ENCODE data around the gene INSYN1.

Gene INSYN1

DNA sequence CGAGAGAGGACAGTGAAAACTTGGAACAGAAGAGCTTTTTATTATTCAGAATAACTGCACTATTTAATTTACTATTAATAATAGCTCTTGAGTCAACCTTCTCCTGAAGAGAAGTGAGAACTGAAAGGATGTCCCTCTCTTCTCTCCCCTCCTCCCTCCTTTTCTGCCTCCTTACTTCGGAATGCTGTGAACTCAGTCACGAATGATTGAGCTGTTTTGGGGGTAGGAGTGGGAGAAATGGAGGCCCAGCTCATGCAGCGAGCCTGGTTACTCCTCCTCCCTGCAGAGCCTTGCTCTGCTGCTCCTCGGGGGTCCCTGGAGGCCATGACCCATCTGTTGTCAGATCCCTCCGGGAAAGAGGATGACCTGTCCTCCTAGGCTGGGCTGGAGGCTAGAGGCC lies 20.3 kb upstream of the INSYN1 start:
- no peak for DNase-seq (ENCODE audit: low read depth)

GRCh38 chr15:73771385-73772045 lies 18.4 kb upstream of the INSYN1 start:
- DNase-seq (ENCODE audit: low read depth) = no peak

DNA sequence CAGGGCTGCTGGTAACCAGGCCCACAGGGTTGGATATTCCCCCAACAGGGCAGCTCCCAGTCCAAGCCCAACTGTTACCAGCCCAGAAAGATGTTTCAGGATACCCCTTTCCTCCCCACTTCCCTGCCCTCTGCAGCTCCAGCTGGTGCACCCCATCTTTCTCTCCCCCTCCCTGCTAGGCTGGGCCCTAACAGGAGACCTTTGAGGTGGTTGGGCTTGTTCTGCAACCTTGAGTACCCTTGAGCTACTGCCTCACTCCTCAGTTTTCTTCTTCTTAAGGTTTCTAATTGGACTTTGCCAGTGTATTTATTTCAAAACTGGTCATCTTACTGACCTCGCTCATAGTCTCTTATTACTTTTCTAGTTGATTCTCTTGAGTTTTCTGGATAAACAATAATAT lies 16.9 kb upstream of the INSYN1 start:
- DNase-seq (ENCODE audit: low read depth) = no peak

- no peak for DNase-seq (ENCODE audit: low read depth)
These were observed 14.8 kb upstream of the INSYN1 start for GRCh38 chr15:73767806-73768501.

- DNase-seq (ENCODE audit: low read depth) = no peak
These were observed 13.4 kb upstream of the INSYN1 start for GRCh38 chr15:73766598-73766997.

- no peak for DNase-seq (ENCODE audit: low read depth)
These were observed 12.6 kb upstream of the INSYN1 start for GRCh38 chr15:73765778-73766177.

DNA sequence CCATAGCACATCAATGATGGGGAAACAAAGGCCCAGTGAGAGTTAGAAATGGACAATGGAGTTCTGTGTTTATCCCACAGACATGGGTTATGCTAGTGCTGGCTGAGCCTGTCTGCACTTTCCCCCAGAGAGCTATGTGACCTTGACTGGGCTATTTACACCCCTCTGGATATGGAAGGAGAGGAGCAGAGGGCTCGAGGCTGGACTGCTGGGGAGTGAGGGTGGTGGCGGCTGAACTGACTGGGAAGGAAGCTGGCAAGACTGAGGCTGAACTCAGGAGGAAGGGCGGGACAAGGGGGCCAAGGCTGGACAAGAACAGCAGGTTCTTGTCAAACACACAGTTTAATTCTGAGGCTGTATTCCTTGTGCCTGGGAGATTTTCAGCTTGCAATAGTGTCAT lies 10.8 kb upstream of the INSYN1 start:
- no peak for DNase-seq (ENCODE audit: low read depth)

- DNase-seq (ENCODE audit: low read depth) = no peak
These were observed 7.5 kb upstream of the INSYN1 start for GRCh38 chr15:73760330-73761329.

DNA sequence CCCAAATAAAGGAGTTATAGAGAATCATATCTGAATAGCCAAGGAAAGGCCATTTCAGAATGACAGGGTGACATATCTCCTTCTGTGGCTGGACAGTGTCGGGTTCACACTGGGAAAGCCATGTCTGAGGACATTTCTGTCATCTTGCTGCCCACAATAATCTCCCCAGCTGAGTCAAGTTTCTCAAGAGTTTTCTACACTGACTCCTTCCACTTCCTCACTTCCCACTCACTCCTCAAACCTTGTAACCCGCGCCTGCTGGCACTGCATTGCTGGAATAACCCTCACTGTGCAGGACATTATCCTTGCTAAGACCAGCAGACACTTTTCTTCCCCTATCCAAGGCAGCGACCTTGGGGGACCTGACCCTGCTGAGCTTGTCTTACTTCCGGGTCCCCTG lies 5.3 kb upstream of the INSYN1 start:
- DNase-seq (ENCODE audit: low read depth) = no peak

DNA sequence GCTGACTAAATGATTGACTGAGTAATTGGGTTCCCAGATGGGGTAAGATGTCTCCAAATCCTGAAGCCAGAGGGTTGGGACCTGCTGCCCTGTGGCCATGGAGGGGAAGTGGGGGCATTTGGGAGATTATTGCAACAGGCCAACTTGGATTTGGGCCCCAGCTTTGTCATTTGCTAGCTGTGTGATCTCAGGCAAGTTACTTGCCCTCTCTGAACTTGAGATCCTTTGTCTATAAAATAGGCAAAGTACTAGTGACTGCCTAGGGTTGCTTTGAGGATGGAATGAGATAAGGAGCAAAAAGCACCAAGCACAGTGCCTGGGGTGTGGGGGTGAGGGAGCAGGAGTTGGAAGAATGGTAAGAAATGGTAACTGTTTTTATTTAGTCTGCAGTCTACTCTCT lies 4.4 kb upstream of the INSYN1 start:
- DNase-seq (ENCODE audit: low read depth) = no peak

DNA sequence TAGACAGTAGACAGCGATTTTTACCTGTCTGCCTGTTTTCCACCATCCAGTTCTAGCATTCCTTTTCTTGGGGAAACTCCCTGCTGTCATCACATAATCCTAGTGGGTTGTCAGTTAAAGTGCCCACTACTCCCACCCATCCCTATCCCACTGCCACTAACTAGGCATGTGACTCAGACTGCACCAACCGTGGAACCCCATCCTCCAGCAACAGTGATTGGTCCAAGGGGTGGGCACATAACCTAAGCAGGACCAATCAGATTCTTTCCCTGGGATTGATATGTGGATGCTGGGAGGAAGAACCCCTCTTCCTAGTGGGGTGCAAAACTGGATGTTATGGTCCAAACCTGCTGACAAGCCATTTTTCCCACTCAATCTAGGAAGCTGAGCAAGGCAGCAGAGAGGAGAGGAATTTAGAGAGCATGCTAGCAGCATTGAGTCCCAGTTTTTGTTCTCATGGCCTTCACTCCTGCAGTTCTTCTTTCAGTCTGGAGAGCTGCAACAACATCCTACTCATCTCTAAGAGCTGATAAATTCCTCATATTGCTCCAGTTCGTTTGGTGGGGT lies 3.9 kb upstream of the INSYN1 start:
- DNase-seq (ENCODE audit: low read depth) = no peak

GRCh38 chr15:73756390-73756789 lies 3.2 kb upstream of the INSYN1 start:
- DNase-seq (ENCODE audit: low read depth) = no peak

DNA sequence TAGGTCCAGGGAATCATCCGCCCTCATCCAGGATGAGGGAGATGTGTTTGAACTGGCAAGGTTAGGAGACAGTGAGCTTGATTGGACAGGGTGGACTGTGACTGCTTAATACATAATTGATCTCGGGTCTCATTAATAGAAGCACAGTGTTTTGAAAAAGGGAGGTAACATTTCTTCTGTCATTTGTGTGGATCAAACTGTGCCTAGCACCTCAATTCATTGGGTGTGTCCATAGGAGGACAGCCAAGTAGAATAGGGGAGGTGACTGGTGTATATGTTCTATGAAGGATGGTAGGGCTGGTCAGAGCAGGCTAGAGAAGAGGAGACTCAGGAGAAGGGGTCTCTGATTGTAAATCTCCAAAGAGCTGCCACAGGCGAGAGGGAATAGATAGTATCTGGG lies 2.8 kb upstream of the INSYN1 start:
- no peak for DNase-seq (ENCODE audit: low read depth)

GRCh38 chr15:73755481-73755880 lies 2.3 kb upstream of the INSYN1 start:
- DNase-seq (ENCODE audit: low read depth) = no peak

- no peak for DNase-seq (ENCODE audit: low read depth)
These were observed 1.3 kb upstream of the INSYN1 start for GRCh38 chr15:73754461-73754860.

GRCh38 chr15:73752806-73753193 lies 351 bp downstream of the INSYN1 start:
- DNase-seq (ENCODE audit: low read depth) = no peak

- DNase-seq (ENCODE audit: low read depth) = no peak
These were observed 999 bp downstream of the INSYN1 start for GRCh38 chr15:73751899-73752805.

- DNase-seq (ENCODE audit: low read depth) = no peak
These were observed 1.6 kb downstream of the INSYN1 start for GRCh38 chr15:73751511-73751898.

- DNase-seq (ENCODE audit: low read depth) = no peak
These were observed 2.2 kb downstream of the INSYN1 start for GRCh38 chr15:73750951-73751350.

DNA sequence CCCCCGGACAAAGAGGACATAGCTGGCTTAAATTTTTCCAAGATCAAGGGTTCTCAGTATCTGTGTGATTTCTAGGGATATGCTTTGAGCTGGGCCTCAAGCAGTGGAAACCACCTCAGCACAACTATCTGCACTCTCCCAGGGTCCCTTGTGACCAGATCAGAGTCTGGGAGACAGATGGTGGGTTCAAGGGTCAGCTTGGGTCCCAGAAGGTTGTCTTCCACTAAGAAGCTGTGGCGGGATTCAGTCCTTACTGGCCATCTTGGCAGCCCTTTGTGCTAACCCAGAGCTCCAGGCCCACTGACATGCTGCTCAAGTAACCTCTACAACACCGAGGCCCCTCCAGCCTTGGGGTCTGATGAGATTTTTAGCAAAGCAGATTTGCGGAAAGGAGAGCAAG lies 2.7 kb downstream of the INSYN1 start:
- no peak for DNase-seq (ENCODE audit: low read depth)

DNA sequence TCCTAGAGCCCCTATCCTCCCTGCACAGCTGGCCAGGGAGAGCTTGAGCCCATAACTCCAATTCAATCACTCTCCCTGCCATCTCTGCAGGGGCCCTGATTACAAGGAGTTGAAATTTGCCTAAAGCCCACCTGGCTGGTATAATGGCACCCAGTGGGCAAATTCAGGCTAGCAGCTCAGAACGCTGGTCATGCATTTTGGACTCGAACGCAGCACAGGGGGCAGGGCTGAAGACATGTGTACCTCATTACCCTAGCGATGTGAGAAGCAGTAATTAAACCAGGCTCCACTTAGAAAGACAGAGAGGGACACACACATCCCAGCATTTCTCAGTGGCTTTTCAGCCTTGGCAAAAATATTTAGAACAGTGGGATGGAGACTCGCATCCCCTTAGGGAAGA lies 3.2 kb downstream of the INSYN1 start:
- no peak for DNase-seq (ENCODE audit: low read depth)
